Measurements from ENCODE around the gene UMAD1.

GRCh38 chr7:7883394-7883793, 242.8 kb downstream of the UMAD1 start:
- no peak for TF ChIP-seq CTCF (CRISPR knock-in tag; IDR thresholded peaks at IDR 0.05)
- no peak for TF ChIP-seq EZH2 (conservative IDR thresholded peaks at IDR 0.05; ENCODE audit: low read depth, low read length)
- TF ChIP-seq SRF (IDR thresholded peaks at IDR 0.05; ENCODE audit: low read depth, low read length) = no peak
